ENCODE measurements around the gene NPM3. TPM values are rescaled to one million over a fixed set of nuclear protein-coding genes. Genes with fewer than 3 reads are reported as not detected.

Gene NPM3
- total and polyA plus RNA-seq, 4 experiments from 2014 or later, result 5.3 to 12.4 (median 8.9) TPM

DNA sequence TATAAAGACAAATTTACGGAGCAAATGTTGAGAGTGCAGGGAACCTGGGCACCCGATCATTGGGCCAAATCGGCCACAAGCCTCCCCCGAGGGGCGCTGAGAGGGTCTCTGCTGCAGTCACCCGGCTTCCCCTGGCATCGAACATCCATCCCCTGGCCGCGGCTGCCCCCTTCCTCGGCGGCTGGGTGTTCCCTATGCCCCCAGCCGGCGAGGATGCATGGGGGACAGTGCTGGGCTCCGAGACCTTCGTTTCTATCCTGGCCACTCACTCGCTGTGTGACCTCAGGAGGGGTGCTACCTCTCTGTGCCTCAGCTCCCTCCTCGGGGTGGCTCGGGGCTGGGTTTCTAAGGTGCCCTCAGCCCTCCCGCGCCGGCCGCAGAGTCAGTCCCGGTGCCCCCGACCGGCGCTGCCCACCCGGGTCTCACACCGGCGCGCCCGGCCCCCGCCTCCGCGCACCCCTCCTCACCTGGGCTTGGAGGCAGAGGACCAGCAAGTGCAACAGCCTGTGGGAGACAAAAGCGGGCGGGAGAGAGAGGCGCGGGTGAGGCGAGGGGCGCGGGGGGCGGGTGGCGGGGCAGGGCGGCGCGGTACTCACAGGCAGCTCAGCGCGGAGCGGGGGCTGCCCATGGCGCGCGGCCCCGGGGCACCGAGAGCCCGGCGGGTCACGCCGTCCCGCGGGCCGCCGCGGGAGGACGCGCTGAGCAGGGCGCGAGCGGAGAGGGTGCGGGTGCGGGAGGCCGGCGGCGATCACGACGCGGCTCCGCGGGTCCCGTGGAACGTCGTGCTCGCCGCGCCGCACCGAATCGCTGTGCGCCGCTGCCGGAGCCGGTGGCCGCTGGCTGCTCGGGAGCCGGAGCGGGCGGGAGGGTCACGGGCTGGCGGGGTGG lies 7.7 kb downstream of the NPM3 start, which contains the start of gene FGF8:
TSS of gene FGF8 (minus strand) at position 842 of the 888 bp plus-strand sequence. CDS start at position 628, 214 bp downstream.
- ChIA-PET CTCF (ENCODE audit: partially characterized antibody) (interaction anchor here (1.3 kb wide), 1 partner anchor 65 kb away, joined by 3 read pairs; no protein-coding TSS in a partner anchor), POLR2A (ENCODE audit: partially characterized antibody) (no interaction called here)
- Histone ChIP-seq H3K9me3 (ENCODE audit: control insufficient read depth in 1 of 2, low read length in 2 of 2) (no peaks in the 10 kb centered on the region), H3K27ac (ENCODE audit: low read depth, low read length) (no peak within 1 kb of the TSS), H3K4me1 (ENCODE audit: insufficient read depth, low read length) (peaks cover 39% of the 10 kb centered on the region), H3K4me3 (ENCODE audit: low read length in 2 of 2) (no peak within 1 kb of the TSS), H3K36me3 (ENCODE audit: insufficient read depth, low read length) (no peaks in the 10 kb centered on the region), H3K27me3 (ENCODE audit: insufficient read depth, low read length) (peaks cover 56% of the 10 kb centered on the region)
- Mint-ChIP-seq H3K4me3 (peak within 1 kb of the TSS; percentile 20 to 61 (median 56)), H3K27ac (peak within 1 kb of the TSS in 1 of 7 donors; percentile 24), H3K36me3 (no peaks in the 10 kb centered on the region), H3K9me3 (peaks cover 0 to 1% (median 0%) of the 10 kb centered on the region in 8 donors), H3K4me1 (peaks cover 20 to 58% (median 29%) of the 10 kb centered on the region in 4 donors), H3K27me3 (peaks cover 47 to 55% of the 10 kb centered on the region in 2 donors)
- DNase-seq, result no peak
- intact Hi-C loops (cut with micrococcal nuclease), result no loop called here

DNA sequence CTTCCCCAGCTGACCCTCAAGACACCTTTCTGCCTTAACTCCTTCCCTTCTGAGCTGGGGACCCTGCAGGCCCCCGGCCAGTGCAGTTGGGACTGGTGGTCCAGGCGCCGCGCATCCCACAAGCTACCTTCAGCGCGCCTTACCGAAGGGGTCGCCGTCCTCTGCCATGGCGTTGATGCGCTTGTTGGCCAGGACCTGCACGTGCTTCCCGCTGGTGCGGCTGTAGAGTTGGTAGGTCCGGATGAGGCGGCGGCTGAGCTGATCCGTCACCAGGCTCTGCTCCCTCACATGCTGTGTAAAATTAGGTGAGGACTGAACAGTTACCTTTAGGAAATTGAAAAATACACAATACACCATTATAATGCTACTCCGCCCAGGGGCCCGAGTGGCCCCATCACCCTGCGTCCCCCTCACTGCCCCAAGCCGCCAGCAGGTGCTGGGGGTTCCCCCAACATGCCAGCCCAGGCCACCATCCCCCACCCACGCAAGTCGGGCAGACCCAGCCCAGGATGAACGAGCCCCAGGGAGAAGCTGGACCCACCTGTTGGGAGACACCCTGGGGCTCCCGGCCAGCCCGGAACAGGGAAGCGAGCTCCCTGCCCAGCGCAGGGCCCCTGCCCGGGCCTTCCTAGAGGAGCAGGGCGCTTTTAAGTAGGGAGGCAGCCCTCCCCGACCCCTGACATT lies 8.5 kb downstream of the NPM3 start:
- no peak overlapping the region for H3K27ac ChIP-seq (ENCODE audit: low read depth, low read length)
- peaks cover 32% of the 10 kb centered on the region for H3K4me1 ChIP-seq (ENCODE audit: insufficient read depth, low read length)
- Mint-ChIP-seq H3K4me3 (peak overlapping the region; percentile 10 to 67 (median 59)), H3K9me3 (peaks cover 0 to 1% (median 0%) of the 10 kb centered on the region in 8 donors), H3K4me1 (peaks cover 19 to 54% (median 25%) of the 10 kb centered on the region in 4 donors), H3K27ac (peak overlapping the region in 2 of 7 donors; percentile 24 to 86), H3K27me3 (peaks cover 47 to 57% of the 10 kb centered on the region in 2 donors), H3K36me3 (no peaks in the 10 kb centered on the region)
- CTCF ChIA-PET (ENCODE audit: partially characterized antibody), result interaction anchor here (1.3 kb wide), 1 partner anchor 66 kb away, joined by 3 read pairs; no protein-coding TSS in a partner anchor
- POLR2A ChIA-PET (ENCODE audit: partially characterized antibody), result interaction anchor here (1.5 kb wide), 1 partner anchor 10 kb away, joined by 5 read pairs; no protein-coding TSS in a partner anchor
- no peaks in the 10 kb centered on the region for H3K9me3 ChIP-seq (ENCODE audit: control insufficient read depth in 1 of 2, low read length in 2 of 2)
- no peak overlapping the region for H3K4me3 ChIP-seq (ENCODE audit: low read length in 2 of 2)
- H3K36me3 ChIP-seq (ENCODE audit: insufficient read depth, low read length), result no peaks in the 10 kb centered on the region
- no peak for DNase-seq
- H3K27me3 ChIP-seq (ENCODE audit: insufficient read depth, low read length), result peaks cover 56% of the 10 kb centered on the region
- intact Hi-C loops (cut with micrococcal nuclease), result no loop called here

DNA sequence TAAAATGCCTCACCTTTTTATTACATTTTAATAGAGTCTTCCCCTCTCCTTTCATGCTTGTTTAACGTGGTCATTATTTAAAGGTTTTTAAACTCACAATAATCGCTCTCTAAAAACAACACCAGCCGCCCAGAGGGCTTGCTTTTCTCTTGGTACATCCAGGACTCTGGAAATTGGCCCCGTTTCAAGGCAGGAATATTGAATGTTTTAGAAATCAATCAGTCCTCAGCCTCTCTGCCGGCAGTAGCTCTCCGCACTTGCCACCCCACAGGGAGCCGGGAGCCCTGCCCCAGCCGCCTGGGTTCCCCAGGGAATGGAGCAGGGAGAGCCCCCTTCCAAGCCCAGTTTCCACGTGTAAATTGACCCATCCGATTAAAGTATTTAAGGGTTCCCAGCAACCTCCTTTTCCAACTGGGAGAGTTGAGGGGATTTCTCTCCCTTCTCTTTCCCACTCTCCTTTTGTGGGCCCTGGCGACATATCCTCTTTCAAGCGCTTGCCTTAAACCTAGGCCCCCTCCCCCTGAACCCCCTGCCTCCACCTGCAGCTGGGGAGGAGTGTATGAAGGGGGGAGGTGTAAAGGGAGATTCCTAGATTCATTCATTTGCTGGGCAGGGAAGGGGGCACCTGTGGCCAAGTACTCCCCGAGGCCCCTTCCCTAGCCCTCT lies 9.2 kb downstream of the NPM3 start:
- H3K4me3 ChIP-seq (ENCODE audit: low read length in 2 of 2), result no peak overlapping the region
- H3K9me3 Mint-ChIP-seq, result peaks cover 0 to 1% (median 0%) of the 10 kb centered on the region in 8 donors
- peaks cover 26% of the 10 kb centered on the region for H3K4me1 ChIP-seq (ENCODE audit: insufficient read depth, low read length)
- ChIA-PET CTCF (ENCODE audit: partially characterized antibody) (interaction anchor here (0.5 to 2.8 kb wide), 3 partner anchors 7 to 68 kb away, joined by 3 to 16 read pairs (median 7); no protein-coding TSS in a partner anchor), POLR2A (ENCODE audit: partially characterized antibody) (interaction anchor here (1.5 kb wide), 1 partner anchor 10 kb away, joined by 5 read pairs; no protein-coding TSS in a partner anchor)
- peaks cover 46 to 60% of the 10 kb centered on the region in 2 donors for H3K27me3 Mint-ChIP-seq
- DNase-seq, result no peak
- peaks cover 17 to 49% (median 23%) of the 10 kb centered on the region in 4 donors for H3K4me1 Mint-ChIP-seq
- H3K27me3 ChIP-seq (ENCODE audit: insufficient read depth, low read length), result peaks cover 51% of the 10 kb centered on the region
- H3K36me3 ChIP-seq (ENCODE audit: insufficient read depth, low read length), result no peaks in the 10 kb centered on the region
- H3K27ac Mint-ChIP-seq, result peak overlapping the region in 1 of 7 donors; percentile 40
- H3K9me3 ChIP-seq (ENCODE audit: control insufficient read depth in 1 of 2, low read length in 2 of 2), result no peaks in the 10 kb centered on the region
- intact Hi-C loops (cut with micrococcal nuclease), result no loop called here
- H3K4me3 Mint-ChIP-seq, result peak overlapping the region in 4 of 8 donors; percentile 0 to 64 (median 6)
- H3K27ac ChIP-seq (ENCODE audit: low read depth, low read length), result no peak overlapping the region
- H3K36me3 Mint-ChIP-seq, result no peaks in the 10 kb centered on the region

DNA sequence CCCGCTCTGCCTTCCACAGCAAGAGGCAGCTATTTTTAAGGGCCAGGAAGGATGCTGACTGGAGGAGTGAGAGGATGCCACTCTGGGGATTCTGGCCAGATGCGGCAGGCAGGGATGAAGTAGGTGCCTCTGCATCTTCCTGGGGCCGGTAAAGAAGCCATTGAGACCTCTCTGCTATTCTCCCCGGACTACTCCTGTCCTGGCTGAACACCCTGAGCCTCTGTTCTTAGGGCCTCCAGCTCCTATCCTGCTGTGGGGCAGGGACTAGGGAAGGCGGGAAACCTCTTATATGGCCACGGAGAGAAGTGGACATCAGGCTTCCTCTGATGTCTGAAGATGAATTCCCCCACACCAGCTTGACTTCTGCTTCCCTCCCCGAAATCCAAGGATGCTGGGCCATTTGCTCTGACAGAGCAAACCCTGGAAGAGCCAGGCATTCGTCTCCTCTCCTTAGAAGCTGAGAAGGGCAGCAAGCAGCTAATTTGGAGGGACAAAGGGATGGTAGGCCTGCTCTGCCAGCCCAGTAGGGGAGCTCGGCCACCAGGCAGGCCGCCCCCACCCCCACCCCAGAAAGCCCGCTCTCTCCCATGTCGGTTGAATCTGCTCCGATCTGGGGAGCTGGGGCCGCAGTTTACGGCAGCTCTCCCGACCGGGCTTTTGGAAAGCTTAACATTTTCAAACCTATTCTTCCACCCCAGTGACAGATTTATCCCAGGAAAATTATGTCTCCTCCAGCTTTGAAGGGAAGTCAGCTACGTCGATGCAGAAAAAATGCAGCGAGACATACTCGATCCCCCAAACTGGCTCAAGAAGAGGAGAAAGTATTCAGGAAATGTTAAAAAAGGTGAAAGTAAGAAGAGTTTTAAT lies 10.1 kb downstream of the NPM3 start:
- intact Hi-C loops (cut with micrococcal nuclease), result no loop called here
- H3K27ac ChIP-seq (ENCODE audit: low read depth, low read length), result no peak overlapping the region
- H3K27me3 ChIP-seq (ENCODE audit: insufficient read depth, low read length), result peaks cover 44% of the 10 kb centered on the region
- Mint-ChIP-seq H3K4me3 (peak overlapping the region in 4 of 8 donors; percentile 15 to 41 (median 30)), H3K27me3 (peaks cover 44 to 57% of the 10 kb centered on the region in 2 donors), H3K4me1 (peaks cover 13 to 43% (median 18%) of the 10 kb centered on the region in 4 donors), H3K27ac (no peak overlapping the region), H3K9me3 (peaks cover 0 to 1% (median 0%) of the 10 kb centered on the region in 8 donors), H3K36me3 (no peaks in the 10 kb centered on the region)
- no peak overlapping the region for H3K4me3 ChIP-seq (ENCODE audit: low read length in 2 of 2)
- POLR2A ChIA-PET (ENCODE audit: partially characterized antibody), result interaction anchor here (0.5 to 1.5 kb wide), 2 partner anchors 11 to 110 kb away, joined by 3 to 5 read pairs; no protein-coding TSS in a partner anchor
- CTCF ChIA-PET (ENCODE audit: partially characterized antibody), result interaction anchor here (0.5 to 2.8 kb wide), 3 partner anchors 7 to 69 kb away, joined by 3 to 16 read pairs (median 7); no protein-coding TSS in a partner anchor
- no peak for DNase-seq
- peaks cover 20% of the 10 kb centered on the region for H3K4me1 ChIP-seq (ENCODE audit: insufficient read depth, low read length)
- no peaks in the 10 kb centered on the region for H3K36me3 ChIP-seq (ENCODE audit: insufficient read depth, low read length)
- no peaks in the 10 kb centered on the region for H3K9me3 ChIP-seq (ENCODE audit: control insufficient read depth in 1 of 2, low read length in 2 of 2)

DNA sequence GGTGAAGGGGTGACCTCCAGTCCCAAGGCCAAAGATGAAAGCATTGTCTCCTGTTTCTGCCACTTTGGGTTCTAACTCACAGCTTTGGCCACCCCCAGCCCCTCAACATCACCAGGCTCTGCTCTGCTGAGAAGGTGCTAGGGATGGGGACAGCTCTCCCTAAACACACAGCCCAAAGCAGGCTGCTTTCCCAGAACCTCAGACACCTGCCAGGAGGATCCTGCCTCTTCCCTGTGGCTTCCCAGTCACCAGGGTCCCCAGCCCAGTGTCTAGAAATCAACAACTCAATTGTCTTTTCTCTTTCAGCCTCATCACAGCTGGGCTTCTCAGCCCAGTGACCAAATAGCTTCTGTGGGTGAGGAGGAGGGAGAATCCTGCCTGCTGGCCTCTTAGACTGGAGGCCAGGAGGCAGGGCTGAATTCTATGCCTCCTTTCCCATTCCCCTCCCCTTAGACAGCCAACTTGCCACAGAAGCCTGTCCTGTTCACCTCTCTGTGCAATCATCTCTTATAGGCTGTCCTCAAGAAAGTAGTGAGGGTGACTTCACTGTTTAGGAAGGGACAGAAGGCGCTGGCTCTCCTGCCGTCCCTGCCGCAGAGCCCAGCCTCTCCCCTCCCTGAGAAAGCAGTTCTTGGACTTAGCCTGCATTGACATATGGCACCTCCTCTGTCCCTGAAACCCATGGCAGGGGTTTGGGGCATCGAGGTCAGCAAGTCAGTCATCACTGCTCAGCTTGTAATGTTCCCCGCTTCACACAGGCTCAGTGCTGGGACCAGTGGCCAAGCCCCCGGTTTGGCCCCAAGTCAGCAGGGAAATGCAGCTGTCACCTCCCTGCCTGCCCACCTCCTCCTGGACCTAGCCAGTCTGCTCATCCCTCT lies 11.0 kb downstream of the NPM3 start:
- H3K4me1 Mint-ChIP-seq, result peaks cover 11 to 34% (median 18%) of the 10 kb centered on the region in 4 donors
- H3K4me1 ChIP-seq (ENCODE audit: insufficient read depth, low read length), result peaks cover 20% of the 10 kb centered on the region
- H3K27me3 Mint-ChIP-seq, result peaks cover 36 to 49% of the 10 kb centered on the region in 2 donors

More for the DNA sequence above, 11.0 kb downstream of the NPM3 start:
- H3K9me3 Mint-ChIP-seq, result peaks cover 0 to 1% (median 0%) of the 10 kb centered on the region in 8 donors
- no peak overlapping the region for H3K27ac Mint-ChIP-seq
- POLR2A ChIA-PET (ENCODE audit: partially characterized antibody), result interaction anchor here (0.5 to 1.3 kb wide), 2 partner anchors 11 to 111 kb away, joined by 3 read pairs; partner anchors contain the start of gene NPM3
- H3K36me3 ChIP-seq (ENCODE audit: insufficient read depth, low read length), result no peaks in the 10 kb centered on the region
- DNase-seq, result no peak
- peaks cover 38% of the 10 kb centered on the region for H3K27me3 ChIP-seq (ENCODE audit: insufficient read depth, low read length)
- CTCF ChIA-PET (ENCODE audit: partially characterized antibody), result interaction anchor here (0.6 to 2.8 kb wide), 3 partner anchors 8 to 69 kb away, joined by 3 to 16 read pairs (median 7); no protein-coding TSS in a partner anchor
- H3K9me3 ChIP-seq (ENCODE audit: control insufficient read depth in 1 of 2, low read length in 2 of 2), result no peaks in the 10 kb centered on the region
- no peaks in the 10 kb centered on the region for H3K36me3 Mint-ChIP-seq
- H3K27ac ChIP-seq (ENCODE audit: low read depth, low read length), result no peak overlapping the region
- intact Hi-C loops (cut with micrococcal nuclease), result no loop called here
- no peak overlapping the region for H3K4me3 ChIP-seq (ENCODE audit: low read length in 2 of 2)
- H3K4me3 Mint-ChIP-seq, result no peak overlapping the region
